Astrocyte of the cerebellum (primary cell): Measurements from ENCODE around the gene POLDIP3.

Experiments used
- DNase-seq: peaks from one replicate; pipeline ENCODE4 v3.0.0-alpha.2; 2011; ENCODE audit warnings: low read depth
- H3K4me3 ChIP-seq: 2 replicates; pipeline ENCODE4 v1.5.1; 2011; ENCODE audit warnings: mild to moderate bottlenecking, low read depth, low read length, moderate library complexity
- in situ Hi-C: cut with HindIII; loops from 2 replicates; pipeline ENCODE4 v1.10.0; 2017; ENCODE audit warnings: low sequenced_read_pairs
- TF ChIP-seq, protein P1 (sequence below): IDR thresholded peaks from 2 replicates; pipeline ENCODE4 v1.5.1; 2012; ENCODE audit warnings: low read length, low read depth, moderate library complexity, mild to moderate bottlenecking; ENCODE audit errors: missing control alignments

Gene POLDIP3

DNA sequence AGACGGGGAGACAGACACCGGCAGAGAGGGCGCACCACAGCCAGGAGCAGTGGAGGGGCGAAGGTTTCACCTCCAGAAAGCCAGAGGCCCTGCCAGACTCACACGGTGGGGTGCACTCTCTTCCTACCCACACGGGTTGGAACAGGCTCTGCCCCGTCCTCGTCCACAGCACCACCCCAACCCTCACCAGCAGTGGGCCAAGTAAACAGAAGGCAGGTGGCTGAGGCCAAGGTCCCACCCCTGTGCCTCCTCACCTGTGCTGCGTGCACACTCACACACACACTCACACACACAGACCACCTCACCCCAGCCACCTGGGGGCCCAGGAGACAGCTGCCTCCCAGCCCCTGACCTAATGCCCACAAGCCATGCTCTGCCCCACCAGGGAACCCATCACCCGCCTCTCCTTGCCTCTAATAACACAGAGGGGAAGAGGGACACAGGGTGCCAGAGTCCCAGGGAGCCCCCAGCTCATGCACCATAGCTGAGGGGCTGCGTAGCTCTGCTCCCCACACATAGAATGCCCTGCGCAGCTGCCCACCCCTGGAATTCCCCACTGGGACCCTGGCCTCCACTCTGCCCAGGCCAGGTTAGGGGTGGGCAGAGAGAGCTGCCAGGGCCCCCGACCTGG lies 31.4 kb upstream of the POLDIP3 start:
- H3K4me3 ChIP-seq, result no peak overlapping the region
- no peak for DNase-seq
- TF ChIP-seq, protein P1, sequence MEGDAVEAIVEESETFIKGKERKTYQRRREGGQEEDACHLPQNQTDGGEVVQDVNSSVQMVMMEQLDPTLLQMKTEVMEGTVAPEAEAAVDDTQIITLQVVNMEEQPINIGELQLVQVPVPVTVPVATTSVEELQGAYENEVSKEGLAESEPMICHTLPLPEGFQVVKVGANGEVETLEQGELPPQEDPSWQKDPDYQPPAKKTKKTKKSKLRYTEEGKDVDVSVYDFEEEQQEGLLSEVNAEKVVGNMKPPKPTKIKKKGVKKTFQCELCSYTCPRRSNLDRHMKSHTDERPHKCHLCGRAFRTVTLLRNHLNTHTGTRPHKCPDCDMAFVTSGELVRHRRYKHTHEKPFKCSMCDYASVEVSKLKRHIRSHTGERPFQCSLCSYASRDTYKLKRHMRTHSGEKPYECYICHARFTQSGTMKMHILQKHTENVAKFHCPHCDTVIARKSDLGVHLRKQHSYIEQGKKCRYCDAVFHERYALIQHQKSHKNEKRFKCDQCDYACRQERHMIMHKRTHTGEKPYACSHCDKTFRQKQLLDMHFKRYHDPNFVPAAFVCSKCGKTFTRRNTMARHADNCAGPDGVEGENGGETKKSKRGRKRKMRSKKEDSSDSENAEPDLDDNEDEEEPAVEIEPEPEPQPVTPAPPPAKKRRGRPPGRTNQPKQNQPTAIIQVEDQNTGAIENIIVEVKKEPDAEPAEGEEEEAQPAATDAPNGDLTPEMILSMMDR, result no peak
- in situ Hi-C loops, result no loop called here

DNA sequence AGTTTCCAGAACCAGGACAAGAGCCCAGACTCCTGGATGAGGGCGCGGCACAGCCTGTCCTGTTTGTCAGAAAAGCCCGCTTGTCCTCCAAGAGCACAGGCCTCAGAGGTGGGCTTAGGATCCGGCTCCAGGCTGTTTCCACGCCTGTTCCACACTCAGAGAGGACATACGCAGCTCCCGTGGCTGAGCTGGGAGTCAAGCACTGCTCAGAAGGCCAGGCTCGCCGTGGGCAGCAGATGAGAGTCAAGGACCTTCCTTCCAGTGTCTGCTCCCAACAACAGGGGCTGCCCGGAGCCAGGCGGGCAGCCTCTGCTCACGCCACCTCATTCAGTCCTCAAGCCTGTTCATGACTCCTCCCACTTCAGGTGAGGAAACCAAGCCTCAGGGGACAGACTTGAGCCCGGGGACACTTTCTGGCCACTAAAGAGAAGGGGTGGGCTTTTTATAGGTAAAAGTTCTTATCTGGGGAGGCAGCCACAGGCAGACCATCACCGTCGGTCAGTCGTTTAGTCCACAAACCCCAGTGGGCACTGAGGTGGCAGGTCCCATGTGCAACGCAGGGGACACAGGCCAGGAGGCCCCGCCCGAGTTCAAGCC lies 30.8 kb upstream of the POLDIP3 start:
- in situ Hi-C loops, result no loop called here

DNA sequence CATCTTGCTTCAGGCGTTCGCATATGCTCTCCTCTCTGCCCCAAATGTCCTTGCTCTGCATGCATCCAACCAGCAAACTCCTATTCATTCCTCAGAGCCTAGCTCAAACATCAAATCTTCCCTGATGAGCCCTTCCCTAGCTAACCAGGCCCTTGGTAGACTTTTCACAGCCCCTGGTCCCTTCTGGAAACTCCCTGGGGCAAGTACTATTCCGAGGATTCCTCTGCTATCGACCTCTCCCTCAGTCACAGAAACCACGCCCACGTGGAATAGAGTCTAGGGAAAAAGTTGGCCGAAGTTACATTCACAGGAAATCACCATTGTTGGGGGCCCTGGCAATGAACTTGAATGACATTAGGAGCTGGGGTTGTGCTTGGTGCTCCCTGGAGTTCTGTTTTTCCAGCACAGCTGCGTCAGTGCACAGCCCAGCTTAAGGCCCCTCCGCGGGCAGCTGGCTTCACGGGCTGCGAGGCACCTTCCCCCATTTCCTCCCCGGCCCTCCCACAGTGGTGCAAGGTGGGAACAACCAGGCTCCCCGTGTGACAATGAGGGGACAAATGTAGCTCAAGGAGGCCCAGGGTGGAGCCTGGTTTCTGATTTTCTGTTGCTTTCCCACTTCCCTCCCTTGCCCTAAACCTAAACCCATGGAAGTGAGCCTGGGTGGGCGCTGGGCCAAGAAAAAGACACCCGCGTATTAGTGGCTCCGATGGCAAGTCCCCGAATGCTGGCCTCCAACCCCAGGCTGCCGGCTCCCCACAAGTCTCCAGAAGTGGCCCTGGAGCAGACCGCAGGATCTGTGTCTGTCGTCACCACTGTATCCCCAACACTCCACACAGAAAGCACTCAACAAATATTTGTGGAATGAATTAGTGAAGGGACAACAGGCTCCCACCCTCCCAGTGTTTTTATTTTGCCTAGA lies 30.0 kb upstream of the POLDIP3 start:
- TF ChIP-seq, protein P1, result no peak
- no peak overlapping the region for H3K4me3 ChIP-seq
- no peak for DNase-seq
- in situ Hi-C loops, result no loop called here

More for the DNA sequence above, 30.8 kb upstream of the POLDIP3 start:
- no peak for DNase-seq
- no peak overlapping the region for H3K4me3 ChIP-seq
- TF ChIP-seq, protein P1, result no peak

- TF ChIP-seq, protein P1, result no peak
- DNase-seq, result no peak
- in situ Hi-C loops, result no loop called here
- no peak overlapping the region for H3K4me3 ChIP-seq
Observed at GRCh38 chr22:42643634-42644421, 29.1 kb upstream of the POLDIP3 start.

DNA sequence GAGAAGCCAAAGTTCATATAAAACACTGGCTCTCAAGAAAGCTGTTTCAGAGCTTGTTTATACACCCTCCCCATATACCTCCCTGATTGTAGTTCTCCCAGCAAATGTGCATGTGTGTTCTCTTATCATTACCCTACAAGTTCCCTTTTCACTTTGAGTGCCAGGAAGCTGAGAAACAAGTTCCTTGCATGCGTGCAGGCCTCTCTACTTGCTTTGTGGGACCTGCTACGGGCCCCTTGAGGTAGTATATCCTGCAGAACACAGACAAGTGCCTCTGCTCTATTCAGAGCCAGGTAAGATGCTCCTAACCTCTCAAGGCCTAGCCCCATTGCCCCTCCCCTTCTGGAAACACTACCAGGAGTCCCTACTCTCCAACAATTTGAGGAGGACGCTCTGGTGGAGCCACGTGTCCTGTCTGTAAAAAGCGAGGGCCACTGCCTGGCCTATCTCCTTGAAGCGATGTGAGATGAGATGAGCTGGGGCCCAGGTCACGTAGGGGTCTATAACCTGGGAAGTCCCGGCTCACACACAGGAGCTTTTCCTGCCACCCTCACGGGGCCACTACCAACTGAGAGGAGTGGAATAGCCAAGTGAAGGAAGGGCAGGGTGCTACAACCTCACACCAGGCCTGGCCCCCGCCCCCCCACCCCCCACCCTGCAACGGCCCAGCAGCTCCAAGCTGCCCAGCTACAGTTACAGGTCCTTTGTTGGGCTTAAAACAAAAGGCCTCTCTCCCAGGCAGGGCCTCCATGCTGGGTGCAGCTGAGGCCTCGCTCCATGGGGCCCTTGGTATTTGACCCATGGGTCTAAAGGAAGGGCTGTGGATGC lies 28.3 kb upstream of the POLDIP3 start:
- no peak overlapping the region for H3K4me3 ChIP-seq
- TF ChIP-seq, protein P1, result no peak
- DNase-seq, result no peak
- in situ Hi-C loops, result no loop called here
